Right lobe of liver (tissue), 4 donors: ENCODE data around the gene RTP4.

Source experiments
- POLR2A ChIP-seq: fragments of 450-650 bp; IDR thresholded peaks from one replicate; pipeline ENCODE4 v1.6.1; 2017; ENCODE audit warnings: antibody characterized with exemption, mild to moderate bottlenecking
- TF ChIP-seq, protein P1 (sequence below), 4 donors: fragments of 200-600 bp in 3 of 4; fragments of 450-650 bp in 1 of 4; IDR thresholded peaks; one replicate each; pipeline versions ENCODE4 v1.5.1 to v1.8.0; 2016 to 2022; ENCODE audit warnings: antibody characterized with exemption in 4 of 4, mild to moderate bottlenecking in 2 of 4
- donor health status: DM: no; HTN: no; CAD: no.
- donor health status: DM: no; HTN: no; CAD: no.
- donor health status: DM: no; HTN: yes; CAD: no.

DNA sequence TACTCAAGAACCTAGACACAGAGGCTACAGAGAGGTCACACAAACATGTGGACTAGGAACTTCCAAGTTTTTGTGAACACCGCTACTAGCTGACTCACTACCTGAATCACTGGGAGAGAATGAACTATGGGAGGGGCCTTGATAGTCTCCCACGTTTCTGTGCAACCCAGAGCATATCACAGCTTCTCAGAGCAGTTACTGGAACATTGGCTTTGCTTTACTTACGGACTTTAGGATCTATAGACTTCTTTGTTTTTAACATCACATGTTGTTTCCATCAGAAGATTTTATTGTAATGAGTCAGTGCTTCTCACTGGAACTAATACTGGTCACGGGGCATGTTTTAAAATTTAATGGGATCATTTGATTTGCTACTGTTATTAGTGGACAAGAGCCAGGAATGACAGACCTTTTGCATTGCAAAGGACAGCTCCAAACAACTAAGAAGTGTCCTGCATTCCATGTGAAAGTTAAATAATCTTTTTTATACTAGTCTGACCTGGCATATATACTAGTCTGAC, 35.6 kb downstream of the RTP4 start:
- TF ChIP-seq, protein P1, sequence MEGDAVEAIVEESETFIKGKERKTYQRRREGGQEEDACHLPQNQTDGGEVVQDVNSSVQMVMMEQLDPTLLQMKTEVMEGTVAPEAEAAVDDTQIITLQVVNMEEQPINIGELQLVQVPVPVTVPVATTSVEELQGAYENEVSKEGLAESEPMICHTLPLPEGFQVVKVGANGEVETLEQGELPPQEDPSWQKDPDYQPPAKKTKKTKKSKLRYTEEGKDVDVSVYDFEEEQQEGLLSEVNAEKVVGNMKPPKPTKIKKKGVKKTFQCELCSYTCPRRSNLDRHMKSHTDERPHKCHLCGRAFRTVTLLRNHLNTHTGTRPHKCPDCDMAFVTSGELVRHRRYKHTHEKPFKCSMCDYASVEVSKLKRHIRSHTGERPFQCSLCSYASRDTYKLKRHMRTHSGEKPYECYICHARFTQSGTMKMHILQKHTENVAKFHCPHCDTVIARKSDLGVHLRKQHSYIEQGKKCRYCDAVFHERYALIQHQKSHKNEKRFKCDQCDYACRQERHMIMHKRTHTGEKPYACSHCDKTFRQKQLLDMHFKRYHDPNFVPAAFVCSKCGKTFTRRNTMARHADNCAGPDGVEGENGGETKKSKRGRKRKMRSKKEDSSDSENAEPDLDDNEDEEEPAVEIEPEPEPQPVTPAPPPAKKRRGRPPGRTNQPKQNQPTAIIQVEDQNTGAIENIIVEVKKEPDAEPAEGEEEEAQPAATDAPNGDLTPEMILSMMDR (IDR thresholded peaks at IDR 0.05): no peak
- no peak for TF ChIP-seq POLR2A
